Liver (tissue), 3 donors: ENCODE results near the gene RINL.

ENCODE experiments used
- ATF3 ChIP-seq: IDR thresholded peaks from 2 replicates; pipeline ENCODE4 v1.6.1; 2016; ENCODE audit warnings: antibody characterized with exemption
- RXRA ChIP-seq, 2 donors: IDR thresholded peaks; 2 replicates each; pipeline ENCODE4 v1.6.1; 2017 to 2018; ENCODE audit warnings: antibody characterized with exemption in 2 of 2, mild to moderate bottlenecking in 1 of 2
- SP1 ChIP-seq: IDR thresholded peaks from 2 replicates; pipeline ENCODE4 v1.6.1; 2018; ENCODE audit warnings: antibody characterized with exemption, mild to moderate bottlenecking
- YY1 ChIP-seq: IDR thresholded peaks from 2 replicates; pipeline ENCODE4 v1.6.1; 2016; ENCODE audit warnings: antibody characterized with exemption, mild to moderate bottlenecking
- TF ChIP-seq, protein P1 (sequence below): fragments of 150-350 bp; IDR thresholded peaks from 2 replicates; pipeline ENCODE4 v1.5.1; 2017; ENCODE audit warnings: improper control_type of control experiment, low read depth, low read length; ENCODE audit not compliant: missing input control
- TF ChIP-seq, protein P2 (sequence below): IDR thresholded peaks from 2 replicates; pipeline ENCODE4 v1.6.1; 2016; ENCODE audit warnings: antibody characterized with exemption, mild to moderate bottlenecking
- donor health status: healthy.
- donor health status: healthy.

- TF ChIP-seq, protein P1, sequence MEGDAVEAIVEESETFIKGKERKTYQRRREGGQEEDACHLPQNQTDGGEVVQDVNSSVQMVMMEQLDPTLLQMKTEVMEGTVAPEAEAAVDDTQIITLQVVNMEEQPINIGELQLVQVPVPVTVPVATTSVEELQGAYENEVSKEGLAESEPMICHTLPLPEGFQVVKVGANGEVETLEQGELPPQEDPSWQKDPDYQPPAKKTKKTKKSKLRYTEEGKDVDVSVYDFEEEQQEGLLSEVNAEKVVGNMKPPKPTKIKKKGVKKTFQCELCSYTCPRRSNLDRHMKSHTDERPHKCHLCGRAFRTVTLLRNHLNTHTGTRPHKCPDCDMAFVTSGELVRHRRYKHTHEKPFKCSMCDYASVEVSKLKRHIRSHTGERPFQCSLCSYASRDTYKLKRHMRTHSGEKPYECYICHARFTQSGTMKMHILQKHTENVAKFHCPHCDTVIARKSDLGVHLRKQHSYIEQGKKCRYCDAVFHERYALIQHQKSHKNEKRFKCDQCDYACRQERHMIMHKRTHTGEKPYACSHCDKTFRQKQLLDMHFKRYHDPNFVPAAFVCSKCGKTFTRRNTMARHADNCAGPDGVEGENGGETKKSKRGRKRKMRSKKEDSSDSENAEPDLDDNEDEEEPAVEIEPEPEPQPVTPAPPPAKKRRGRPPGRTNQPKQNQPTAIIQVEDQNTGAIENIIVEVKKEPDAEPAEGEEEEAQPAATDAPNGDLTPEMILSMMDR: no peak
- TF ChIP-seq YY1 (no peak), SP1 (no peak), RXRA (IDR thresholded peaks at IDR 0.05) (no peak), ATF3 (no peak)
- TF ChIP-seq, protein P2, sequence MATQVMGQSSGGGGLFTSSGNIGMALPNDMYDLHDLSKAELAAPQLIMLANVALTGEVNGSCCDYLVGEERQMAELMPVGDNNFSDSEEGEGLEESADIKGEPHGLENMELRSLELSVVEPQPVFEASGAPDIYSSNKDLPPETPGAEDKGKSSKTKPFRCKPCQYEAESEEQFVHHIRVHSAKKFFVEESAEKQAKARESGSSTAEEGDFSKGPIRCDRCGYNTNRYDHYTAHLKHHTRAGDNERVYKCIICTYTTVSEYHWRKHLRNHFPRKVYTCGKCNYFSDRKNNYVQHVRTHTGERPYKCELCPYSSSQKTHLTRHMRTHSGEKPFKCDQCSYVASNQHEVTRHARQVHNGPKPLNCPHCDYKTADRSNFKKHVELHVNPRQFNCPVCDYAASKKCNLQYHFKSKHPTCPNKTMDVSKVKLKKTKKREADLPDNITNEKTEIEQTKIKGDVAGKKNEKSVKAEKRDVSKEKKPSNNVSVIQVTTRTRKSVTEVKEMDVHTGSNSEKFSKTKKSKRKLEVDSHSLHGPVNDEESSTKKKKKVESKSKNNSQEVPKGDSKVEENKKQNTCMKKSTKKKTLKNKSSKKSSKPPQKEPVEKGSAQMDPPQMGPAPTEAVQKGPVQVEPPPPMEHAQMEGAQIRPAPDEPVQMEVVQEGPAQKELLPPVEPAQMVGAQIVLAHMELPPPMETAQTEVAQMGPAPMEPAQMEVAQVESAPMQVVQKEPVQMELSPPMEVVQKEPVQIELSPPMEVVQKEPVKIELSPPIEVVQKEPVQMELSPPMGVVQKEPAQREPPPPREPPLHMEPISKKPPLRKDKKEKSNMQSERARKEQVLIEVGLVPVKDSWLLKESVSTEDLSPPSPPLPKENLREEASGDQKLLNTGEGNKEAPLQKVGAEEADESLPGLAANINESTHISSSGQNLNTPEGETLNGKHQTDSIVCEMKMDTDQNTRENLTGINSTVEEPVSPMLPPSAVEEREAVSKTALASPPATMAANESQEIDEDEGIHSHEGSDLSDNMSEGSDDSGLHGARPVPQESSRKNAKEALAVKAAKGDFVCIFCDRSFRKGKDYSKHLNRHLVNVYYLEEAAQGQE: no peak
Measured at GRCh38 chr19:38879400-38879751, 1.3 kb upstream of the RINL start.
